AG04450 (cell line): ENCODE data around the gene LONP1. TPM values are rescaled to one million over a fixed set of nuclear protein-coding genes. Genes with fewer than 3 reads are reported as not detected.
A peak's percentile ranks its signal among the peaks of the same experiment; 100 is the strongest.

Experiments used
- CTCF ChIA-PET: fragments of 300-600, 350-600 bp; formaldehyde crosslinking; extraction: SDS; loops from one replicate; lab custom pipeline; 2022; ENCODE audit warnings: antibody characterized with exemption, inconsistent platforms; lab: Charles Lee
- POLR2A ChIA-PET: fragments of 350-600 bp; formaldehyde crosslinking; extraction: SDS; loops from one replicate; lab custom pipeline; 2021; ENCODE audit warnings: antibody characterized with exemption, inconsistent platforms; lab: Yijun Ruan, JAX
- DNase-seq: peaks from one replicate; pipeline ENCODE4 v3.0.0-alpha.2; 2011; ENCODE audit warnings: low read depth, low spot score
- H3K27ac ChIP-seq: one replicate; pipeline ENCODE4 v1.5.1; 2012; ENCODE audit warnings: low read depth, low read length, control low read depth
- H3K27me3 ChIP-seq: one replicate; pipeline ENCODE4 v1.6.0; 2012; ENCODE audit warnings: low read length; ENCODE audit not compliant: control insufficient read depth, insufficient read depth
- H3K4me3 ChIP-seq: 2 replicates; pipeline ENCODE4 v1.5.1; 2011; ENCODE audit warnings: mild to moderate bottlenecking, low read depth, low read length, control low read depth
- H3K9me3 ChIP-seq: 2 replicates; pipeline ENCODE4 v1.5.1; 2012; ENCODE audit warnings: low read length; ENCODE audit not compliant: control insufficient read depth, insufficient read depth
- CTCF ChIP-seq: IDR thresholded peaks from 2 replicates; pipeline ENCODE4 v1.5.1; 2011; ENCODE audit warnings: low read depth, low read length, control low read depth, inconsistent platforms
- polyA minus RNA-seq: library from RNA; depleted of rRNA, polyadenylated mRNA; stranded (reverse); fragments of >200 nt; gene quantifications from 2 replicates; pipeline ENCODE4 v1.2.3, GENCODE V29; 2011; rRNA and poly(A)+ RNA removed
- polyA plus RNA-seq: library from polyadenylated mRNA; depleted of rRNA; stranded (reverse); fragments of >200 nt; gene quantifications from 2 replicates; pipeline ENCODE4 v1.2.3, GENCODE V29; 2011; rRNA removed

Gene LONP1, protein sequence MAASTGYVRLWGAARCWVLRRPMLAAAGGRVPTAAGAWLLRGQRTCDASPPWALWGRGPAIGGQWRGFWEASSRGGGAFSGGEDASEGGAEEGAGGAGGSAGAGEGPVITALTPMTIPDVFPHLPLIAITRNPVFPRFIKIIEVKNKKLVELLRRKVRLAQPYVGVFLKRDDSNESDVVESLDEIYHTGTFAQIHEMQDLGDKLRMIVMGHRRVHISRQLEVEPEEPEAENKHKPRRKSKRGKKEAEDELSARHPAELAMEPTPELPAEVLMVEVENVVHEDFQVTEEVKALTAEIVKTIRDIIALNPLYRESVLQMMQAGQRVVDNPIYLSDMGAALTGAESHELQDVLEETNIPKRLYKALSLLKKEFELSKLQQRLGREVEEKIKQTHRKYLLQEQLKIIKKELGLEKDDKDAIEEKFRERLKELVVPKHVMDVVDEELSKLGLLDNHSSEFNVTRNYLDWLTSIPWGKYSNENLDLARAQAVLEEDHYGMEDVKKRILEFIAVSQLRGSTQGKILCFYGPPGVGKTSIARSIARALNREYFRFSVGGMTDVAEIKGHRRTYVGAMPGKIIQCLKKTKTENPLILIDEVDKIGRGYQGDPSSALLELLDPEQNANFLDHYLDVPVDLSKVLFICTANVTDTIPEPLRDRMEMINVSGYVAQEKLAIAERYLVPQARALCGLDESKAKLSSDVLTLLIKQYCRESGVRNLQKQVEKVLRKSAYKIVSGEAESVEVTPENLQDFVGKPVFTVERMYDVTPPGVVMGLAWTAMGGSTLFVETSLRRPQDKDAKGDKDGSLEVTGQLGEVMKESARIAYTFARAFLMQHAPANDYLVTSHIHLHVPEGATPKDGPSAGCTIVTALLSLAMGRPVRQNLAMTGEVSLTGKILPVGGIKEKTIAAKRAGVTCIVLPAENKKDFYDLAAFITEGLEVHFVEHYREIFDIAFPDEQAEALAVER
- polyA plus RNA-seq = 37.8 and 48.6 TPM in 2 replicates
- 34.4 and 54.3 TPM in 2 replicates for polyA minus RNA-seq

GRCh38 chr19:5719961-5720790 is at the start of gene LONP1, which contains the start of gene CATSPERD:
LONP1 (minus strand) TSS chr19:5720146; CDS start chr19:5720132, 14 bp downstream.
CATSPERD (plus strand) TSS chr19:5720637; CDS start chr19:5720738, 101 bp downstream.
- DNase-seq = peak; percentile 97
- H3K9me3 ChIP-seq = no peaks in the 10 kb centered on the region
- CTCF ChIA-PET = interaction anchor here (0.5 to 2.7 kb wide), 11 partner anchors 8 to 396 kb away, joined by 3 to 23 read pairs (median 3); partner anchors contain the start of genes NDUFA11 and RPL36
- peak within 1 kb of the TSS; percentile 98 for H3K4me3 ChIP-seq
- no peaks in the 10 kb centered on the region for H3K27me3 ChIP-seq
- TF ChIP-seq CTCF = peak; percentile 90
- POLR2A ChIA-PET = interaction anchor here (0.5 to 1.0 kb wide), 15 partner anchors 9 to 824 kb away, joined by 3 to 15 read pairs (median 5); partner anchors contain the start of gene RPL36
- peak within 1 kb of the TSS; percentile 98 for H3K27ac ChIP-seq

DNA sequence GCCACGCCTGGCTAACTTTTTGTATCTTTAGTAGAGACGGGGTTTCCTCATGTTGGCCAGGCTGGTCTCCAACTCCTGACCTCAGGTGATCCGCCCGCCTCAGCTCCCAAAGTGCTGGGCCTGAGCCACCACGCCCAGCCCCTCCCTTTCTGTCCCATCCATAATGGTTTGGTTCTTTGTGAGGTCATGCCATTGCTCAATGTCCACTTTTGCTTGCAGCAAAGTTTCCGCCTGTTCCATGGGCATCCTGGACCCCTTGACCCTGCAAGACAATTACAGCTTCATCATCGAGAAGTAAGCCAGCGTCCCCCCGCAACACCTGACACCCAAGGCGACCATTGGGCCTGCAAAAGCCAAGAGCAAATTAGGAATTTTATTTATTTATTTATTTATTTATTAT is 48.0 kb upstream of the LONP1 start:
- TF ChIP-seq CTCF = no peak
- H3K27me3 ChIP-seq = no peaks in the 10 kb centered on the region
- POLR2A ChIA-PET = no interaction called here
- no peak for DNase-seq
- CTCF ChIA-PET = no interaction called here
- no peak overlapping the region for H3K4me3 ChIP-seq
- no peak overlapping the region for H3K27ac ChIP-seq
- no peaks in the 10 kb centered on the region; the same call in 1 of the 2 replicates for H3K9me3 ChIP-seq

DNA sequence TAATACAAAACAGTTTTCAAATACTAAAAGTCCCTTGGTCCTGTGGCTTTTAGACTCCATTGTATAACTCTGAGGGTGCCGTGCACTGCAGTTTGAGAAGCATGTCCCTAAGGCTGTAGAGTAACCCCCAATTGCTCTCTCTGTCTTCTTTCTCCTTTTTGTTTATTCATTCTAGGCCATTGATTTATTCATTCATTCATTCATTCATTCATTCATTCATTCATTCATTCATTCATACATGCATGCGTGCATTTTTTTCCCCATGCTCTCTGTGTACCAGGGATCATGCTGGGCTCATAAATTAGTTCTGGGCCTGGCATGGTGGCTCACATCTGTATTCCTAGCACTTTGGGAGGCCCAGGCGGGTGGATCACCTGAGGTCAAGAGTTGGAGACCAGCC is 45.3 kb upstream of the LONP1 start:
- no peak for DNase-seq
- ChIA-PET POLR2A (no interaction called here), CTCF (no interaction called here)
- TF ChIP-seq CTCF = no peak
- H3K27me3 ChIP-seq = no peaks in the 10 kb centered on the region
- H3K27ac ChIP-seq = no peak overlapping the region
- no peaks in the 10 kb centered on the region; the same call in 1 of the 2 replicates for H3K9me3 ChIP-seq
- H3K4me3 ChIP-seq = no peak overlapping the region

GRCh38 chr19:5762608-5763217 is 42.8 kb upstream of the LONP1 start:
- no peak for DNase-seq
- H3K9me3 ChIP-seq = no peaks in the 10 kb centered on the region
- H3K4me3 ChIP-seq = no peak overlapping the region
- H3K27ac ChIP-seq = no peak overlapping the region
- ChIA-PET CTCF (no interaction called here), POLR2A (no interaction called here)
- no peak for TF ChIP-seq CTCF
- H3K27me3 ChIP-seq = no peaks in the 10 kb centered on the region
